ENCODE data around the gene PTCHD4.
"Not testable (repeated sequence)": the region's sequence is repeated elsewhere in the genome, so short reads cannot be mapped to it uniquely, and the experiment has no call there.

PTCHD4 gene

DNA sequence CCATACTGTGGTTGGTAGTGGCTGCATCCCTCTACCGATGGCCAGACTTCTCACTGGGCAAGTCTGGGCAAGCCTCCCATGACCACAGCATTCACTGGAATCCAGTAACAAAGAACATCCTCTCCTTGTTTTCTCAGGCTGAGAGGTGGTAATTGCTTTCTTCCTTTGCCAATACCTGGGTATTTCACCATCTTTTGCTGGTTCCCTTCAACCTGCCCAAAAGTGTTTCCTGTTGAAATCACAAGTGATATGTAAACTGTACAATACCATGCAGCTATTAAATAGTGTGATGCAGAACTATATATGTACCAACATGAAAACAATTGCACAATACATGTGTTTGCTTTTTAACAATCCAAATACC lies at the start of gene PTCHD4:
TSS of gene PTCHD4 (minus strand) at position 55 of the 364 bp plus-strand sequence. CDS start 42,240 bp downstream, outside the sequence.
- DNase-seq = peak; percentile 5

DNA sequence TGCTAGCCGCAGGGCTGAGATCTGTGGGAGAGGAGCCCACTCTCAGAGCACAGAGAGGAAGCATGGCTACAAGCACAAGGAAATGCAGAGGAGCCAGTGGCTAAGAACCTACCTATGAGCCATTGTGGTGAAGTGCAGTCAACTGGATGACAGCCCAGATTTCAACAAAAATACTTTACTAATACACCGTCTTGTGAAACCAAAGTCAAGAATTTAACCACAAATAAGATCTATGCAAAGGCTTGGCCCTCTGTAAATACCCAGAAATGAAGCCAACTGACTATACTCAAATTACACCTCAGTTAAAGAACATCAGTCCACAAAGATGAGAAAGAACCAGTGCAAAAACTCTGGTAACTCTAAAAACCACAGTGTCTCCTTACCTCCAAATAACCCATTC lies 40.1 kb upstream of the PTCHD4 start:
- DNase-seq = no peak

DNA sequence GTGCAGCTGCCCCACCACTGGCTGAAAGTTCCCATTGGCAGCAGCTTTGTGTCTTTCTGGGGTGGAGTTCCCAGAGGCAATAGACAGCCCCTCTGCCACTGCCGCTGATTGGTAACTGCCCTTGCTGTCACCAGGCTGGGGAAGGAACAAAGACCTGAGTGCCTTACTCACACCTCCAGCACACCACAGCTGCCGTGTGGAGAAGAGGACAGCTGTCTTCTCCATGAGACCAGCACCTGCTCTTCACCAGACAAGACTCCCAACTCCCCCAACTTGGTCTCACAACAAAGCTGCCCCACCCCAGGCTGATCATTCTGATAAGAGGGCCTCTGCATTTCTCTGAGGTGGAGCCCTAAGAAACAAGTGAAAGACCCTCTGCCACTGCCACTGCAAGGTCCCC lies 39.7 kb upstream of the PTCHD4 start:
- DNase-seq = no peak

DNA sequence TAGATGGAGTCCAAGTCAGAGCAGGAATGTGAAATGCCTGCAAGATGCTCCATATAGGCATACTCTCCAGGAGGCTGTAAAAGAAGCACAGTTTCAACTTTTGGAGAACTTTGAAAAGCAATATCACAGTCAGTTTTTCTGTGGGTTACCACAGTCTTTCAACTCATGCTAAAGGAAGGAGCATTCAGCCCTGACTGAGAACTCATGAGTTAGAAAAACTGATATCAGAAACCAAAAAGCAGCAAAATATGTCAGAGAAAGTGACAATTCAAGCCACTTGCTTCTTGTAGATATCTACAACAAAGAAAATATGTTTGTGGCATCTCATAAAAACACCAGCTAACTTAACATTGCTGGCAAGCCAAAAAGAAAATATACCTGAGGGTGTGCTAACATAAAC lies 36.1 kb upstream of the PTCHD4 start:
- DNase-seq = no peak

DNA sequence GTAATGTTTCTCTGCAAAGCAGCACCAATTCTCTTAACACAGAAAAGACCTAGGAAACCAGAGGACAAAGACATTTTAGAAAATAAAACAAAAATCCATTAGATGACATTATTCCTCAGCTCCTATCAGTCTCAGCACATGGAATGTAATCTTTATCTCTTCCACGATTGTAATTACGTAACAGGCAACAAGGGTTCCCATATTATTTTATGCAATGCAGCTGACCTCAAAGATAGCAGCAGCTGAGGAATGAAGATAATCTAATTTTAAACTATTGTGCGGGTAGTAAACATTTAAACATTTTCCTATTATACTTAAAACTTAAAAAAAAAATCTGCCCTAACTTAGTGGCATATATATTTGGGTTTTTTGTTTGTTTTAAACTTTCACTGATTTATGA lies 33.0 kb upstream of the PTCHD4 start:
- no peak for DNase-seq

DNA sequence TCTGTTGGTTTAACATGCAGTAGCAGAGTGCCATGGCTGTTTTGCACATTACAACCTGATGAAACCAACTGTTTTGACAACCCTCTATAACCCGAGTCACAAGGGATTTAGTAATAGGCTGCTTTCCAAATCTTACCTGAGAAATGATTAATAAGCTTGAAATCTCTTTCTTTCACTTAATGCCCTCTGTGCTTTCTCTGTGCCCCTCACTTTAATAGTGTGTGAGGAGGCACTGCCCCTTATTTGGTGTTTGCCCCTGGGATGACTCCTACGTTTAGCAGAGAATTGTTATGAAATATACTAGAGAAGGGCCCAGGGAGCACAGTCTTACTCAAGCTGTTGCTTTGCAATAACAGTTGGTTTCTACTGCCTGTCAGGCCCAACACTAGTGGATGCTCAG lies 31.0 kb upstream of the PTCHD4 start:
- no peak for DNase-seq

DNA sequence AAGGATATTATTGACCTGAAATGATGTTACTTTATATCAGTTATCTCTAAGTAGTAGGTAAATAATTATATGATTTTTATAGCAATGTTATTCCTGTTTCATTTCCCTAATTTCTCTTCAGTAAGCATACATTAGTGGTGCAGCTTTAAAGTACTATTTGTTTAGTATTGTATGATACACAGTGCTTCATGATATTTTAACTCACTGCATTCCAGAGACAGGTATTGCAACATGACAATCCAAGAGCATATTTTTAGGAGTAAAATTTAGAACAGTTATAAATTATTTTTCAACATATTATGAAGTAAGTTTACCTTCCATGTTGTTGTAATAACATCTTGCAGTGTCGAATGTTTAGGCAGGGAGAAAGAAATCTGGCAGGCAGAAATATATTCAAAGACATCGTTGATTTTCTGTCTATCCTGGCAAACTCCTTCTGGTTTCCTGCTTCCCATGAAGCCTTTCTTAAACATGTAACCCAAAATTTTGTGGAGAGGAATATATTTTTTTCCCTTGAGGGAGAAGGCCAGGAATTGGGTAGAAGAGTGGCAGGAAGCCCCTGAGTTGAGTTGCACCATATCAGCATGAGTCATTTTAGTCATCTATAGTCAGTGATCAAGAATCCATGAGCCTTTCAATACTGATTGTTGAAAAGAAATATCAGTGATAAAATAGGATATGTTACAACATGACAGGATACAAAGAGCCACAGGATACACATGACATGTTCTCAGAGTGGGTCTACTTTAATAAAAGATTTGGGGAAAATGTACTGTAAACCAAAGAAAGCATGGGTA lies 29.0 kb upstream of the PTCHD4 start:
- no peak for DNase-seq

DNA sequence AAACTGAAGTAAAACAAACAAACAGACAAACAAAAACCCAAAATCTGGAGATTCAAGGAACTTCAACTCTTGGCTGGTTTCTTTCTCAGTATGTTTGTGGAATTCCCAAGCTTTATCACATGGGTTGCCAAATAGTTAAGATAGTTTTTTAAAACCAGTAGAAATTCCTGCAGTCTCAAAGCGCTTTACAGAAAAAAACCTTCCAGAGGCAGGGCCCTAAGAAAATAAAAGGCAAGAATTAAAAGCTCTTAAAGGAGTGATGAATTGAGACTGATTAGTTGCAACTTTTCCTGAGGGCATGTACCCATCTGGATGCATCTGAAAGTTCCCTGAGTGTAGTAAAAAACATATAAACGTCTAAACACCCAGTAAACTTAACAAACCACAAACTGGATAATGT lies 25.9 kb upstream of the PTCHD4 start:
- DNase-seq = no peak

DNA sequence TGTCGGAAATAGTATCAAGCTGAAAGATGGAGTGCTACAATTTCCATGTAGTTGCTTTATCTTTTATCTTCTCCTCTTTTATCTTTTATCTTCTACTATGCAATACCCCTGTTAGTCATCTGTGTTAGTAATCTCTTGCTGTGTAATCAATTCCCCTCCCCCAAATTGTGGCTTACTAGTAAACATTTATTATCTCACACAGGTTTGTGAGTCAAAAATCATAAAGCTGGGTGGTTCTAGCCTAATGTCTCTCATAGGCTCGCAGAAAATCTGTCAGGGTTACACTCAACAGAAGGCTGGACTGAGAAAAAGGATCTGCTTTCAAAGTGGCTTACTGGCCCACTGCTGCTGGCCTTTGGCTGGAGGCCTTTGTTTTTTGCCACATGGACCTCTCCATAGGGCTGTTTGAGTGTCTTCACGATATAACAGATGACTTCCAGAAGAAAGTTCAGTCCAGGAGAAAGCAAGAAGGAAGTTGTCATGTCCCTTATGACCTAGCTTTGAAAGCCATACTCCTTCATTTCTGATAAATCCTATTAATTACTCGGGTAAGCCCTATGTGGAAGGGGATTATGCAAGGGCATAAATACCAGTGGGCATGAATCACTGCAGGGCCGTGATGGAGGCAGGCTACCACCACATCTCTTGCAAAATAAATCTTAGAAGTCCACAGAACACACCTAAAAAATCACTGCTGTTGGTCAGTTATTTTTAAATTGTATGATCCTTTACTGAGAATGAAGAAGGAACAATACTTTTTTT lies 24.5 kb upstream of the PTCHD4 start:
- DNase-seq = no peak

DNA sequence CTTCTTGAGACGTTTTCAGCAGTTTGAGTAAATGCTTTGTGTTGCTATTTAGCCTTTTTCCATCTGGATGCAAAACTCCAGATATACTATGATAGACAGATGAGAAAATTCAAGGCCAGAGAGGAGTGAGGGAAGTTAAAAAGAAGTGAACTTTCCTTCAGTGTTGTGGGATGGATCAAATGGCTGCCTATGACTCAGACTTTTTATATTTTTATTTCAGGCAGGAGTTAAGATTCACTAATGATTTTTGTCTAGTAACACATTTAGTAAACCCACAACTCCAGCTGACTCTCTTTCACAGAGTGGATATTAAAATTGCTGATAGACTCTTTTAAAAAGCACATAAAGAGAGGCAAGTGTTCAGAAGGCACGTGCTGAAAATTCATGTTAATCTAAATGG lies 23.2 kb upstream of the PTCHD4 start:
- DNase-seq = no peak

DNA sequence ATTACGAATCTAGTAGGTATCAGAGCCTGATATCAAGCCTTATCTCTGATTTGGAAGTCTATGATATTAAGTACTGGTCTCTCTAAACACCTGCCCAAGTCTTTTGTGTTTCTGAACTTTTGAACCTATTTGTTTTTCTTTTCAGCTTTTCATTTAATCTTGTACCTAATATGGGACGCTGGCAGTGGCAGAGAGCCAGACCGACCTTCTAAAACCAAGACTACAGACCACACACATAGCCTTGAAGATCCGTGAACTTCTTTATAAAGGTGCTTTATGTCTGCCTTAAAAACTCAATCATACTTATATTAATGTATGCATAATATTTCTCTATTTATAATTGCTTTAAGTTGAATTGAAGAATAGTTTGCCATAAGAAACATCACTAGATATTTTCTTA lies 12.6 kb upstream of the PTCHD4 start:
- no peak for DNase-seq

DNA sequence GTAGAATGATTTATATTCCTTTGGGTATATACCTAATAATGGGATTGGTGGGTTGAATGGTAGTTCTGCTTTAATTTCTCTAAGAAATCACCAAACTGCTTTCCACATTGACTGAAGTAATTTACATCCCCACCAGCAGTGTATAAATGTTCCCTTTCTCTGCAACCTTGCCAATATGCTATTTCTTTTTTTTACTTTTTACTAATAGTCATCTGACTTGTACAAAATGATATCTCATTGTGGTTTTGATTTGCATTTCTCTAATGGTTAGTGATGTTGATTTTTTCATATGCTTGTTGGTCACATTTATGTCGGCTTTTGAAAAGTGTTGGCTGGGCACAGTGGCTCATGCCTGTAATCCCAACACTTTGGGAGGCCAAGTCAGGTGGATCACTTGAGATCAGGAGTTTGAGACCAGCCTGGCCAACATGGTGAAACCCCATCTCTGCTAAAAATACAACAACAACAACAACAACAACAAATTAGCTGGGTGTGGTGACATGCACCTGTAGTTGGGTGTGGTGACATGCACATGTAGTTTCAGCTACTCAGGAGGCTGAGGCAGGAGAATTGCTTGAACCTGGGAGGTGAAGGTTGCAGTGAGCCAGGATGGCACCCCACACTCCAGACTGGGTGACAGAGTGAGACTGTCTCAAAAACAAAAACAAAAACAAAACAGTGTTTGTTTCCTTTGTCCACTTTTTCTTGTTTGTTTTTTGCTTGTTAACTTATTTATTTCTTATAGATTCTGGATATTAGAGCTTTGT lies 11.2 kb upstream of the PTCHD4 start:
- not testable (repeated sequence) for DNase-seq

DNA sequence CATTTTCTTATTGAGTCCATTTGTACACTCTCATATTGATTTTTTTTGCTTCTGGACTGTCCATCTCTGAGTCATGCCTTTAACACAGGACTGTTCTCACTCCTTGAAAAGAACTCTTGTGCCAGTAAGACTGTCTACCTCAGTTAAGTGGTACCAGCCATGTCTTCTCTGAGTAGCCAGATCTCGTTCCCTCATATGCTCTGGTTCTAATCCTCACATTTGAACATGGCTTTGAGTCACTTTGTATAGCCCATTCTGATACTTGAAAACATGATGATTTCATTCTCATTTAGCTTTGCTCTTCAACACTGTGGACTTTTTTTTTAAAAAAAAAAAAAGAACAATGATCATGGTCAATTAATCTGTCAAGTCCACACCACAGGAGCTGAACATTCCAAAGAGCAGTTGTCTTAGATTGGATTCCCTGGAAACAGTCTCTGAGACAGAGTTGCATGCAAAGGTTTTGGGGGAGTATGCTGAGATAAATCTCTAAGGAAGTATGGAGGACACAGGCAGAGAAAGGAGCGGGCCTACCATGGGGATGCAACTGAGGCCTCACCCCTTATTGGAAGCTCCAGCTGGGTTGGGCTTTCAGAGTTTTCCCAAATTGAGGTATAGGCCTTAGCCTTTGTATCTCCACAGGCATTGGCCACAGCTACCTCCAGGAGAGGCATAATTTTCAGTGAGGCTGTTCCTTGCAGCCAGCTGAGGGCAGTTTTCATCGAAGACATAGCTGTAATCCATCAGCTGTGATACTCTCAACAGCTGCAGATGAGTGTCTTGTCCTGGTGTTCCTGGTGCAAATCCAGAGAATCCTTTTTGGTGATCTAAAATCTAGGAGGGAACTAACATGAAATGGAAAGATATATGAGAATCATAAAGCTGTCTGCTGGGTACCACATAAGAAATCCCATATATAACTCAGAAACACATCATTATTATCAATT lies 6.0 kb upstream of the PTCHD4 start:
- DNase-seq = no peak

DNA sequence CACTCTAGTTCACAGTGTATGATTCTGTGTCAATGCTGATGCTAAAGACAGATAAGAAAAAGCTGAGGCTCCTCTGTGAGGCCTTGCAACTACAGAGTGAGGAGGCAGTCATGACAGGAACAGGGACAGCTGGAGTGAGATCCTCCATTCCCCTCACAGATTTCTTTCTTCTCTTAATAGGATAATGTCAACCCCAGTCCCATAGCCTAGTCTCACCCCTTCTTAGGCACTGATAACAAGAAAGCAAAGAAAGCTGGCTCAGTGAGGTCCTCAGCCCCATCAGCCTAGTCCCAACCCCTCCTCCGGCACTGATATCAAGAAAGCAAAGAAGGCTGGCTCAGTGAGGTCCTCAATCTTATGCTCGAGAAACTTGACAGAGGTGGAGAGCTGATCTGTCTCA lies 2.1 kb upstream of the PTCHD4 start:
- DNase-seq = no peak

DNA sequence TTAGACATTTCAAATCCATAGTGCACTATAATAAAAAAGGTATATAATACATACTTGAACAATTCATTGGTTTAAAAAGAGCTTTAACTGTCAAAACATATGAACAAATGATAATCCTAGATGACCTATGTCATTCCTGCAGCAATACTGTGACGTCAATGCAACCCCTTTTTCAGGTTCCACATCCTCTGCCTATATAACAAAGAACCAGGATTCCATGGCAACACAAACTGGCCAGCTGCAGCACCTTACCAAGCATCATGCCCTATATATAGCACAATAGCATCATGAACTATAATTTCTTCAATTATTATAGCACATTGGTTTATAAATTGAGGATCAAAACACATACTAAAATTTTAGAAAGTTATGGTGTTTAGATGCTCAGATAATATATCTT lies 578 bp upstream of the PTCHD4 start:
- no peak for DNase-seq

DNA sequence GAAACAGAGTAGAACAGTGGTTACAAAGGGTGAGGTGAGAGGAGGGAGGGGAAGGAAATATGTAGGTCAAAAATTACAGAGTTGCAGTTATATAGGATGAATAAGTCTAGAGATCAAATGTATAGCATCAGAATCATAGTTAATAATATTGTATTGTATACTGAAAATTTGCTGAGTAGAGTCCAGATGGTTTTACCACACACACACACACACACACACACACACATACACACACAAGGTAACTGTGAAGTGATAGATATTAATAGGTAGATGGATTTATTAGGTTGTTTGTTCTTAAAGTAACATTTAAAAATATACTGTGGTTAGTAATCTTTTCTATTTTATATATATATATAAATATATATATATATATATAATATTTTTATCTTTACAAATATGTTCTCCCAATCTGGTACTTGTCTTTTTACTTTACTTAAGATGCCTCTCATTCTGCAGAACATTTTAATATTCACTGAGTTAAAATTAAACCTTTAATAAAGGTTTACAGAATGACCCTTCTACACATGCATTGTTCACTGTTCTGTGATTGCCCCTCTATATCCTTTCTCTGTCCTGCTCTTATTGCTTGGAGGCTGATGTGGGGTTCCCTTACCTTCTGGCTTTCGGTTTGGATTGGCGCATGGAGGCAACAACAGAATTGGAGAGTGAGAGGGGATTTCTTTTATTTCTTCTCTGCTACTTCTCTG lies 408 bp downstream of the PTCHD4 start:
- DNase-seq = no peak

DNA sequence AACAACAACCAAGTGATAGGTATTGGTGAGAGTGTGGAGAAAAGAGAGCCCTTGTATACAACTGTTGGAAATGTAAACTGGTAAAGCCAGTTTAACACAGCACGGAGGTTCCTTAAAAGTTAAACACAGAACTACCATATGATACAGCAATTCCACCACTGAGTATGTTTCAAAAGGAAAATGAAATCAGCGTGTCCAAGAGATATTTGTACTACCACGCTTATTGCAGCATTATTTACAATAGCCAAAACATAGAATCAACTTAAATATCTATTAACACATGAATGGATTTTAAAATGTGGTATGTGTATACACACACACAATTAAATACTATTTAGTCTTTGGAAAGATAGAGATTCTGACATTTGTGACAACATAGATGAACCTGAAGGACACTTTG lies 1.1 kb downstream of the PTCHD4 start:
- DNase-seq = no peak

DNA sequence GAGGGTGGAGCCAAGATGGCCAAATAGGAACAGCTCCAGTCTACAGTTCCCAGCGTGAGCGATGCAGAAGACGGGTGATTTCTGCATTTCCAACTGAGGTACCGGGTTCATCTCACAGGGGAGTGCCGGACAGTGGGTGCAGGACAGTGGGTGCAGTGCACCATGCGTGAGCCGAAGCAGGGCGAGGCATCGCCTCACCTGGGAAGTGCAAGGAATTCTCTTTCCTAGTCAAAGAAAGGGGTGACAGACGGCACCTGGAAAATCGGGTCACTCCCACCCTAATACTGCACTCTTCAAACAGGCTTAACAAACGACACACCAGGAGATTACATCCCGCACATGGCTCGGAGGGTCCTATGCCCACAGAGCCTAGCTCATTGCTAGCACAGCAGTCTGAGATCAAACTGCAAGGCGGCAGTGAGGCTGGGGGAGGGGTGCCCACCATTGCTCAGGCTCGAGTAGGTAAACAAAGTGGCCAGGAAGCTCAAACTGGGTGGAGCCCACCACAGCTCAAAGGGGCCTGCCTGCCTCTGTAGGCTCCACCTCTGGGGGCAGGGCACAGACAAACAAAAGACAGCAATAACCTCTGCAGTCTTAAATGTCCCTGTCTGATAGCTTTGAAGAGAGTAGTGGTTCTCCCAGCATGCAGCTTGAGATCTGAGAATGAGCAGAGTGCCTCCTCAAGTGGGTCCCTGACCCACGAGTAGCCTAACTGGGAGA lies 8.4 kb downstream of the PTCHD4 start:
- DNase-seq = not testable (repeated sequence)

DNA sequence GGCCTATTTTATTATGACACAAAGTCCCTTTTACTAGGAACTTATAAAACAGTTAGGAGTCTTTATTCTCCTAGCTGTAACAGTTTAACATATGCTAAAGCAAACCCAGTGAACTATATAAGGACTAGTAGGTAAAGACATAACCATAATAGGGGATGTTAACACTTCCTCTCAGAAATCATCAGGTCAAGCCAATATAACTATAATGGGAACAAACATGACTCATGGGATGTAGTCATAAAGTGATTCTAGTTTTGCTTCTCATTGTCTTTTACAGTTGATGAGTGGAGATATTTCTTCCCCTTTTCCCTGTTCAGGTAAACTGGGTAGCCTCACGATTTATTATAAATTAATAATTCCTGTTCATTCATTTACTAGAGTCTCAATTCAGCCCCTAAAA lies 9.7 kb downstream of the PTCHD4 start:
- DNase-seq = no peak

DNA sequence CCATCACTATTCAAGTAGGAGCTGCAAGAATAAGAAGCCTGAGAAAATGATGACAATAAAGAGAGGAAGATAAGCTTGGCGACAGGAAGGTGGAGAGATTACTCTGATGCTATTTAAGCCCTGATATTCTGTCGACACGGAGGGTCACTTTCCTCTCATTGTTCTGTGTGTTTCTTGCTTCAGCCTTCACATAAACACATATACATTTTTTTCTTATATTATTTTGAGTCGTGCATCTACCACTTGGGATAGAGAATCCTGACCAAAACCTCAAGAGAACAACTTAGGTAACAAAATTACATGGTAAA lies 10.5 kb downstream of the PTCHD4 start:
- no peak for DNase-seq
